ENCODE data around the gene TNRC6C.
"Not testable (repeated sequence)": the region's sequence is repeated elsewhere in the genome, so short reads cannot be mapped to it uniquely, and the experiment has no call there.

Gene TNRC6C

GRCh38 chr17:78127239-78127887, 168.9 kb downstream of the TNRC6C start:
- DNase-seq: no peak

- peak in 1 of 2 experiments; percentile 30 for DNase-seq
Measured at GRCh38 chr17:78127888-78128550, 169.5 kb downstream of the TNRC6C start.

GRCh38 chr17:78128551-78129350, 170.2 kb downstream of the TNRC6C start, which contains the start of gene TMC6:
Gene TMC6, minus strand, starts transcription at chr17:78128755. Its CDS starts 1,923 bp downstream, at chr17:78126832.
- DNase-seq: peak; percentile 78 to 85

GRCh38 chr17:78129351-78130089, 171.0 kb downstream of the TNRC6C start:
- DNase-seq: no peak

GRCh38 chr17:78130090-78130436, 171.6 kb downstream of the TNRC6C start:
- no peak for DNase-seq

GRCh38 chr17:78130437-78131101, 172.1 kb downstream of the TNRC6C start, which contains the start of gene TMC8:
Gene TMC8, plus strand, starts transcription at chr17:78130771. Its CDS starts 818 bp downstream, at chr17:78131589.
- DNase-seq: no peak

GRCh38 chr17:78131172-78132083, 172.9 kb downstream of the TNRC6C start:
- peak in 1 of 2 experiments; percentile 53 for DNase-seq

- no peak for DNase-seq
Measured at GRCh38 chr17:78132084-78132676, 173.7 kb downstream of the TNRC6C start.

GRCh38 chr17:78132767-78133178, 174.3 kb downstream of the TNRC6C start:
- no peak for DNase-seq

GRCh38 chr17:78133179-78133951, 174.9 kb downstream of the TNRC6C start:
- DNase-seq: no peak

GRCh38 chr17:78133971-78134898, 175.7 kb downstream of the TNRC6C start:
- peak; percentile 72 to 82 for DNase-seq

GRCh38 chr17:78134899-78135385, 176.4 kb downstream of the TNRC6C start:
- DNase-seq: no peak

- no peak for DNase-seq
Measured at GRCh38 chr17:78135858-78136500, 177.5 kb downstream of the TNRC6C start.

- DNase-seq: no peak
Measured at GRCh38 chr17:78137392-78138203, 179.1 kb downstream of the TNRC6C start.

- no peak for DNase-seq
Measured at GRCh38 chr17:78138204-78139060, 179.9 kb downstream of the TNRC6C start.

- DNase-seq: not testable (repeated sequence)
Measured at GRCh38 chr17:78139861-78140168, 181.3 kb downstream of the TNRC6C start.
